Panc1 (cell line): Measurements from ENCODE around the gene AURKB. TPM values are rescaled to one million over a fixed set of nuclear protein-coding genes. Genes with fewer than 3 reads are reported as not detected.

Experiments used
- ATAC-seq: fragments of 200-7000 bp; cut with Tn5 transposase; 2 replicates; pipeline ENCODE4 v1.9.1; 2020; ENCODE audit warnings: mild to moderate bottlenecking, moderate library complexity
- BruUV-seq: library from RNA; stranded (reverse); fragments of 400-500 nt; replicated peaks from 2 replicates; lab custom pipeline; 2021; lab: Mats Ljungman, UMichigan
- CTCF ChIA-PET: fragments of 300-600 bp; sonication (Branson Sonifier 250); formaldehyde crosslinking; loops from one replicate; lab custom pipeline; 2022; ENCODE audit warnings: antibody characterized with exemption; lab: Charles Lee
- POLR2A ChIA-PET: fragments of 300-600 bp; sonication (Branson Sonifier 250); formaldehyde crosslinking; loops from one replicate; lab custom pipeline; 2022; ENCODE audit warnings: antibody characterized with exemption; lab: Charles Lee
- DNase-seq: peaks from one replicate; pipeline ENCODE4 v3.0.0-alpha.2; 2010; ENCODE audit warnings: low read depth, low spot score
- H3K27ac ChIP-seq: 2 replicates; pipeline ENCODE4 v1.5.1; 2011; ENCODE audit warnings: mild to moderate bottlenecking, low read length, inconsistent platforms
- H3K27me3 ChIP-seq: fragments of 200-500 bp; sonication (Bioruptor generic); 2 replicates; pipeline ENCODE4 v1.6.0; 2014; ENCODE audit warnings: low read length, inconsistent platforms; ENCODE audit not compliant: control insufficient read depth, insufficient read depth
- H3K36me3 ChIP-seq: fragments of 200-500 bp; sonication (Bioruptor generic); 2 replicates; pipeline ENCODE4 v1.5.1; 2014; ENCODE audit warnings: inconsistent platforms, mild to moderate bottlenecking, low read length, moderate library complexity; ENCODE audit not compliant: control insufficient read depth, insufficient read depth
- H3K4me1 ChIP-seq: 2 replicates; pipeline ENCODE4 v1.5.1; 2011; ENCODE audit warnings: inconsistent platforms, mild to moderate bottlenecking, low read length, moderate library complexity; ENCODE audit not compliant: control insufficient read depth, insufficient read depth
- H3K4me3 ChIP-seq, 2 experiments: 2 replicates each; pipeline ENCODE4 v1.5.1; 2011 to 2012; ENCODE audit warnings: low read depth in 2 of 2, low read length in 2 of 2, mild to moderate bottlenecking in 2 of 2, inconsistent platforms in 1 of 2, moderate library complexity in 1 of 2
- H3K9me3 ChIP-seq: fragments of 200-500 bp; sonication (Bioruptor generic); 2 replicates; pipeline ENCODE4 v1.5.1; 2014; ENCODE audit warnings: low read depth, mild to moderate bottlenecking, inconsistent platforms, low read length, moderate library complexity; ENCODE audit not compliant: control insufficient read depth, insufficient read depth
- CTCF ChIP-seq: fragments of 450-650 bp; IDR thresholded peaks from 2 replicates; pipeline ENCODE4 v1.5.1; 2017; ENCODE audit warnings: mild to moderate bottlenecking
- POLR2AphosphoS5 ChIP-seq: IDR thresholded peaks from 2 replicates; pipeline ENCODE4 v1.6.1; 2012; ENCODE audit warnings: mild to moderate bottlenecking, low read depth, low read length, moderate library complexity
- REST ChIP-seq, 2 experiments: IDR thresholded peaks; 2 replicates each; pipeline ENCODE4 v1.6.1; 2011 to 2012; ENCODE audit warnings: low read depth in 2 of 2, control low read depth in 1 of 2, low read length in 1 of 2, mild to moderate bottlenecking in 1 of 2, moderate library complexity in 1 of 2; ENCODE audit not compliant: insufficient read depth in 1 of 2
- SIN3A ChIP-seq: IDR thresholded peaks from 2 replicates; pipeline ENCODE4 v1.6.1; 2012; ENCODE audit warnings: low read depth, mild to moderate bottlenecking, low read length, moderate library complexity, borderline replicate concordance; ENCODE audit not compliant: insufficient read depth
- TCF7L2 ChIP-seq: IDR thresholded peaks from 2 replicates; pipeline ENCODE4 v1.6.1; 2011; ENCODE audit warnings: mild to moderate bottlenecking, low read depth, low read length, inconsistent platforms
- in situ Hi-C: cut with HindIII; loops from 2 replicates; pipeline ENCODE4 v1.10.0; 2016; ENCODE audit warnings: low sequenced_read_pairs, low pct_unique_long_range_greater_than_20kb
- intact Hi-C: fragments of 100-400 bp; cut with micrococcal nuclease; formaldehyde crosslinking; loops from one replicate; pipeline ENCODE4 v1.10.0; 2022; ENCODE audit not compliant: unreplicated experiment
- total RNA-seq: library from RNA; stranded (reverse); gene quantifications from one replicate; pipeline ENCODE4 v1.2.1, GENCODE V29; 2021; ENCODE audit not compliant: unreplicated experiment

The AURKB gene
- total RNA-seq, 1 experiment from 2014 or later: 85.8 TPM

GRCh38 chr17:8222380-8222629, 11.9 kb upstream of the AURKB start:
- ChIA-PET CTCF (interaction anchor here (1.0 kb wide), 1 partner anchor 78 kb away, joined by 3 read pairs; no protein-coding TSS in a partner anchor), POLR2A (interaction anchor here (1.4 kb wide), 1 partner anchor 26 kb away, joined by 8 read pairs; the partner anchor contains the start of gene CTC1)
- intact Hi-C loops (loop anchor here (10.0 kb wide), 1 partner anchor 98 kb away; the partner anchor contains the start of gene HES7), in situ Hi-C loops (no loop called here)
- DNase-seq (peak; percentile 98), ATAC-seq (no peak)
- no TSS peak for BruUV-seq
- TF ChIP-seq CTCF: no peak
- no peak for TF ChIP-seq SIN3A
- TF ChIP-seq REST (IDR thresholded peaks at IDR 0.05; ENCODE audit: insufficient read depth in 1 of 2, low read depth in 2 of 2, low read length in 1 of 2): no peak
- H3K27me3 ChIP-seq: no peaks in the 10 kb centered on the region
- H3K36me3 ChIP-seq: no peaks in the 10 kb centered on the region
- peak overlapping the region; percentile 74 for H3K27ac ChIP-seq
- peaks cover 22% of the 10 kb centered on the region for H3K4me1 ChIP-seq
- no peaks in the 10 kb centered on the region for H3K9me3 ChIP-seq
- peak overlapping the region; percentile 81 to 90 for H3K4me3 ChIP-seq

- POLR2A ChIA-PET: interaction anchor here (0.6 to 1.4 kb wide), 4 partner anchors 12 to 56 kb away, joined by 3 to 8 read pairs (median 7); partner anchors contain the start of genes AURKB and CTC1
- DNase-seq: no peak
- intact Hi-C loops (loop anchor here (10.0 kb wide), 1 partner anchor 97 kb away; the partner anchor contains the start of gene HES7), in situ Hi-C loops (no loop called here)
- CTCF ChIA-PET: interaction anchor here (0.6 to 1.0 kb wide), 2 partner anchors 79 to 102 kb away, joined by 3 read pairs; no protein-coding TSS in a partner anchor
- no peaks in the 10 kb centered on the region for H3K36me3 ChIP-seq
- H3K4me3 ChIP-seq: peak overlapping the region; percentile 81 to 90
- no peaks in the 10 kb centered on the region for H3K27me3 ChIP-seq
- H3K4me1 ChIP-seq: peaks cover 19% of the 10 kb centered on the region
- no peaks in the 10 kb centered on the region for H3K9me3 ChIP-seq
- TF ChIP-seq CTCF: no peak
- no peak for TF ChIP-seq POLR2AphosphoS5
- no peak for TF ChIP-seq TCF7L2
- no peak for TF ChIP-seq SIN3A
- no peak for TF ChIP-seq REST (IDR thresholded peaks at IDR 0.05; ENCODE audit: insufficient read depth in 1 of 2, low read depth in 2 of 2, low read length in 1 of 2)
- ATAC-seq: peak; percentile 42
- peak overlapping the region; percentile 90 for H3K27ac ChIP-seq
- BruUV-seq: no TSS peak
Observed at GRCh38 chr17:8221663-8222379, 11.4 kb upstream of the AURKB start.
